Type B pancreatic cell (in vitro differentiated cells): ENCODE measurements around the gene CCL24. TPM values are rescaled to one million over a fixed set of nuclear protein-coding genes. Genes with fewer than 3 reads are reported as not detected.

Source experiments
- DNase-seq: peaks from one replicate; pipeline ENCODE4 v3.0.0; 2021; ENCODE audit warnings: mixed read lengths; ENCODE audit not compliant: unreplicated experiment; ENCODE audit errors: extremely low spot score
- H3K27ac Mint-ChIP-seq: 2 replicates; pipeline ENCODE4 v1.8.0; 2021; ENCODE audit warnings: mild to moderate bottlenecking, mixed read lengths
- H3K27me3 Mint-ChIP-seq: 2 replicates; pipeline ENCODE4 v1.8.0; 2021; ENCODE audit warnings: mixed read lengths
- H3K36me3 Mint-ChIP-seq: 2 replicates; pipeline ENCODE4 v1.8.0; 2021; ENCODE audit warnings: mixed read lengths
- H3K4me1 Mint-ChIP-seq: one replicate; pipeline ENCODE4 v1.8.0; 2021; ENCODE audit warnings: mixed read lengths; ENCODE audit not compliant: unreplicated experiment
- H3K4me3 Mint-ChIP-seq: 2 replicates; pipeline ENCODE4 v1.8.0; 2021; ENCODE audit warnings: mild to moderate bottlenecking, mixed read lengths
- H3K9me3 Mint-ChIP-seq: 2 replicates; pipeline ENCODE4 v1.8.0; 2021; ENCODE audit warnings: mixed read lengths
- total RNA-seq: library from RNA; stranded (reverse); gene quantifications from 2 replicates; pipeline ENCODE4 v1.2.1, GENCODE V29; 2021; ENCODE audit warnings: low replicate concordance
- TF ChIP-seq, protein P1 (sequence below): fragments of 200-600 bp; sonication (generic); conservative IDR thresholded peaks from 2 replicates; pipeline ENCODE4 v1.5.0; 2021; ENCODE audit warnings: antibody characterized with exemption, mild to moderate bottlenecking

CCL24 gene
- total RNA-seq, 1 donor from 2014 or later: not detected

DNA sequence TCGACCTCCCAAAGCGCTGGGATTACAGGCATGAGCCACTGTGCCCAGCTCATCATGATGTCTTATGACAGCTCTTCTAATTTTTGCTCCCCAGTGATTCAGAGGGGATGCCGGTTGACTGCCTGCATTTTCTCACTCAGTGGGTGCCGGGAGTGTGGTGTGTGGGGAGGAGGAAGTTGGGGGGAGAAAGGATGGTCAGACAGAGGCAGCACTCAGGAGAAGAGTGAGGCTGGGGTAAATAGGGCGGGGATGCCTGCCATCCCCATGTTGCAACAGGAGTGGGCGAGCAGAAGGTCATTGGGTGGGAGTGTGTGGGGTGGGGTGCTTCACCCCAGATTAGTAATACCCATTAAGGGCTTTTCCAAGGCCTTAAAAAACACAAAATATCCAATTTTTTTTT, 3.5 kb upstream of the CCL24 start:
- Mint-ChIP-seq H3K27ac (no peak overlapping the region), H3K9me3 (no peaks in the 10 kb centered on the region), H3K27me3 (peaks cover 17% of the 10 kb centered on the region), H3K4me3 (no peak overlapping the region), H3K36me3 (no peaks in the 10 kb centered on the region), H3K4me1 (no peaks in the 10 kb centered on the region)
- DNase-seq: no peak
- TF ChIP-seq, protein P1, sequence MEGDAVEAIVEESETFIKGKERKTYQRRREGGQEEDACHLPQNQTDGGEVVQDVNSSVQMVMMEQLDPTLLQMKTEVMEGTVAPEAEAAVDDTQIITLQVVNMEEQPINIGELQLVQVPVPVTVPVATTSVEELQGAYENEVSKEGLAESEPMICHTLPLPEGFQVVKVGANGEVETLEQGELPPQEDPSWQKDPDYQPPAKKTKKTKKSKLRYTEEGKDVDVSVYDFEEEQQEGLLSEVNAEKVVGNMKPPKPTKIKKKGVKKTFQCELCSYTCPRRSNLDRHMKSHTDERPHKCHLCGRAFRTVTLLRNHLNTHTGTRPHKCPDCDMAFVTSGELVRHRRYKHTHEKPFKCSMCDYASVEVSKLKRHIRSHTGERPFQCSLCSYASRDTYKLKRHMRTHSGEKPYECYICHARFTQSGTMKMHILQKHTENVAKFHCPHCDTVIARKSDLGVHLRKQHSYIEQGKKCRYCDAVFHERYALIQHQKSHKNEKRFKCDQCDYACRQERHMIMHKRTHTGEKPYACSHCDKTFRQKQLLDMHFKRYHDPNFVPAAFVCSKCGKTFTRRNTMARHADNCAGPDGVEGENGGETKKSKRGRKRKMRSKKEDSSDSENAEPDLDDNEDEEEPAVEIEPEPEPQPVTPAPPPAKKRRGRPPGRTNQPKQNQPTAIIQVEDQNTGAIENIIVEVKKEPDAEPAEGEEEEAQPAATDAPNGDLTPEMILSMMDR: no peak

DNA sequence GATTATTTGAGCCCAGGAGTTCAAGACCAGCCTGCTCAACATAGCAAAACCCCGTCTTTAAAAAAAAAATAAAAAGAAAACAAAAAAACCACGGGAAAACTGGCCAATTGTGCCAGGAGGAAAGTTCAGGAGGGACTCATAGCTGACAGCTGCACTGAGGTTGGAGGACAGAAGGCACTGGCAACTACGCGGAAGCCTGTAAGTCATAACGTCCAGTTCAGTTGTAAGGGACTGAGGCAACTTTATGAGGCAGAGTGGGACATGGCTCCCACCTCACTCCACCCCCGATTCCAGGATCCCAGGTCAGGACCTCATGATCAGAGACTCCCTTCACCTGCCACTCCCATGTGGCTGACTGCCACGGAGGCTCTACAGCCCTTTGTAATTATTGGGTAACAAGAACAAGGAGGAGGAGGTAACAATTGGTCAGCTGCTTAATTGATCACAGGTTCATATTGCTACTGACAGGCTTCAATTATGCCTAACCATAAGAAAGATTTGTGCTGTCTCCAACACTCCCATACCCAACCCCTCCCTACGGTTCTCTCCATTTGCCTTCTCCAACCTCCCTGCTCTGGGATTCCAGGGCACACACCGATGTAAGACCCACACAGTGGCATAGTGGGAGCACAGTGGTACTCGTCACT, 1.9 kb upstream of the CCL24 start:
- no peaks in the 10 kb centered on the region for H3K9me3 Mint-ChIP-seq
- no peak overlapping the region for H3K4me3 Mint-ChIP-seq
- peaks cover 9% of the 10 kb centered on the region for H3K27me3 Mint-ChIP-seq
- H3K27ac Mint-ChIP-seq: no peak overlapping the region
- DNase-seq: no peak
- H3K4me1 Mint-ChIP-seq: no peaks in the 10 kb centered on the region
- H3K36me3 Mint-ChIP-seq: no peaks in the 10 kb centered on the region
- TF ChIP-seq, protein P1: no peak

DNA sequence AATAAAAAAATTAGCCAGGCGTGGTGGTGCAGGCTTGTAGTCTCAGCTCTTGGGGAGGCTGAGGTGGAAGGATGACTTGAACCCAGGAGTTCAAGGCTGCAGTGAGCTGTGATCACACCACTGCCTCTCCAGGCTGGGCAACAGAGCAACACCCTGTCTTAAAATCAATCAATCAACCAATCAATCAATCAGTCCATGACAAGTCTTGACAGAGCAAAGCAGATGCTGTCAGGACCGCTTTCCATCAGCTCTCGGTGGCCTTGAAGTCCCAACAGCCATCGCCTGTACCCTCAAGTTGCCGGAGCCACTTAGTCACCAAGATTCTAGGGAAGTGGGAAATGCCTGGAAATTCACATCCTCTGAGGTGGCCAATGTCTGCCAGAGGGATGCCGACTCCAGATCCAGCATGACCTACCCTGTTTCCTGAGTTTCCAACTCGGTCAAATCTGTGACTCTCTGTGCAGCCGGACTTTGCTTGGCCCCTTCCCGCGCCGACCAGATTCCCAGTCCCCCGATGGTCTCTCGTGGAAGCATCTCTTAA, 871 bp upstream of the CCL24 start:
- Mint-ChIP-seq H3K4me3 (no peak overlapping the region), H3K27me3 (peaks cover 9% of the 10 kb centered on the region), H3K36me3 (no peaks in the 10 kb centered on the region), H3K4me1 (no peaks in the 10 kb centered on the region), H3K27ac (no peak overlapping the region), H3K9me3 (no peaks in the 10 kb centered on the region)
- no peak for DNase-seq
- TF ChIP-seq, protein P1: no peak

DNA sequence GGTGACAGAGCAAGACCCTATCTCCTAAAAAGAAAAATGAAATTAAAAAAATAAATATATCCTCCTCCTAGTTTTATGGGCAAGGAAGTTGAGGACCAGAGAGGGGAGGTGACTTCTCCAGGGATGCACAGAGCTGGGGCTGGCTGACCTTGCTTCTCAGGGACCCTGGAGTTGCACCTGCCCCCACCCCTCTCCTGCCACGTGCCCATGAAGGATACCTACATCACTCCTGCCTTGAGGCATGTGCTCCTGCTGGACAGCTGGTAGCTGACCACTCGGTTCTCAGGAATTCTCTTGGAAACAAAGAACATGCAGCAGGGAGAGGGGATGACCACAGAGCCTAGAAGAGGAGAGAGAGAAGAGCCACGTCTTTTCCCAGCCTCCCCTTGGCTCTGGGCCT, 522 bp downstream of the CCL24 start:
- Mint-ChIP-seq H3K27me3 (peaks cover 9% of the 10 kb centered on the region), H3K4me1 (no peaks in the 10 kb centered on the region), H3K9me3 (no peaks in the 10 kb centered on the region), H3K4me3 (no peak overlapping the region), H3K36me3 (no peaks in the 10 kb centered on the region), H3K27ac (no peak overlapping the region)
- TF ChIP-seq, protein P1: no peak
- DNase-seq: no peak

DNA sequence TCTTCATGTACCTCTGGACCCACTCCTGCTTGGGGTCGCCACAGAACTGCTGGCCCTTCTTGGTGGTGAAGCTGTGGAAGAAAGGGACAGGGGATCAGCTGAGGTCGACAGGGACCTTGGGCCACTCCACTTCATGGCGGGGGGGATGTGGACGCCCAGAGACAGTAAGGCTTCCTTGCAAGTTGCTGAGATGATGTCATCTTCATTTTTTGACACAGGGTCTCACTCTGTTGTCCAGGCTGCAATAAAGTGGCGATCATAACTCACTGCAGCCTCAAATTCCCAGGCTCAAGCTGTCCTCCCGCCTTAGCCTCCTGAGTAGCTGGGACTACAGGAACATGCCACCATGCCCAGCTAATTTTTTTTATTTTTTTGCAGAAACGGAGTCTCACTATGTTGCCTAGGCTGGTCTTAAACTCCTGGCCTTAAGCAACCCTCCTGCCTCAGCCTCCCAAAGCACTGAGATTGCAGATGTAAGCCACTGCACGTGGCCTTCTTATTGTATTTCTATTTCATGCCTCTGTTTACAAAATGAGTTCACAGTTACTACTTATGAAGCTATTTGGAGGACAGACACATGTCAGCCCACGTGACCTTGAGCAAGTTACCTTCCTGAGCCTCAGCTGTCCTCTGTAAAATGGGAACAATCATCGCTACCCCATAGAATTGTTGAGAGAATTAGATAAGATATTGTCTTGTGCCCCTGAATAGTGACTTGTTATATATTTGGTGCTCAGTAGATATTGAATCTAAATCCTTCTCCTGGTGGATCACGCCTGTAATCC, 1.5 kb downstream of the CCL24 start:
- H3K9me3 Mint-ChIP-seq: no peaks in the 10 kb centered on the region
- H3K36me3 Mint-ChIP-seq: no peaks in the 10 kb centered on the region
- H3K4me3 Mint-ChIP-seq: no peak overlapping the region
- peaks cover 9% of the 10 kb centered on the region for H3K27me3 Mint-ChIP-seq
- H3K4me1 Mint-ChIP-seq: no peaks in the 10 kb centered on the region
- TF ChIP-seq, protein P1: no peak
- DNase-seq: no peak
- H3K27ac Mint-ChIP-seq: no peak overlapping the region
